HepG2 (cell line): ENCODE results near the gene VEGFA. TPM values are rescaled to one million over a fixed set of nuclear protein-coding genes. Genes with fewer than 3 reads are reported as not detected.

Experiments used
- ARID3A ChIP-seq: IDR thresholded peaks from 2 replicates; pipeline ENCODE4 v1.6.1; 2012; ENCODE audit warnings: low read depth, low read length, improper control_type of control experiment
- GPBP1L1 ChIP-seq: sonication (generic); formaldehyde crosslinking; IDR thresholded peaks from 2 replicates; pipeline ENCODE4 v1.5.0; 2020; ENCODE audit warnings: mild to moderate bottlenecking, missing genetic modification reagents
- HIC2 ChIP-seq: sonication (generic); formaldehyde crosslinking; IDR thresholded peaks from 2 replicates; pipeline ENCODE4 v1.9.0; 2022; ENCODE audit warnings: low read depth, missing genetic modification reagents
- NFE2L1 ChIP-seq: sonication (generic); formaldehyde crosslinking; IDR thresholded peaks from 2 replicates; pipeline ENCODE4 v1.4.0; 2020; ENCODE audit warnings: missing genetic modification reagents, mild to moderate bottlenecking, borderline replicate concordance
- PCBP2 ChIP-seq: fragments of 200-400 bp; formaldehyde crosslinking; optimal IDR thresholded peaks from 2 replicates; pipeline ENCODE3; 2018; ENCODE audit warnings: low read length, low read depth; ENCODE audit not compliant: poor library complexity, severe bottlenecking
- RNF2 ChIP-seq: fragments of 450-650 bp; conservative IDR thresholded peaks from 2 replicates; pipeline ENCODE4 v1.6.1; 2016; ENCODE audit warnings: low read depth
- SAP130 ChIP-seq: IDR thresholded peaks from 2 replicates; pipeline ENCODE4 v1.6.1; 2016; ENCODE audit warnings: low read depth
- ZKSCAN5 ChIP-seq: sonication (generic); formaldehyde crosslinking; IDR thresholded peaks from 2 replicates; pipeline ENCODE4 v1.5.1; 2020; ENCODE audit warnings: mild to moderate bottlenecking, missing genetic modification reagents
- ZNF33B ChIP-seq: sonication (generic); formaldehyde crosslinking; IDR thresholded peaks from 2 replicates; pipeline ENCODE4 v1.5.1; 2020; ENCODE audit warnings: mild to moderate bottlenecking, missing genetic modification reagents
- ZNF430 ChIP-seq: sonication (generic); formaldehyde crosslinking; IDR thresholded peaks from 2 replicates; pipeline ENCODE4 v1.9.0; 2021; ENCODE audit warnings: mild to moderate bottlenecking, missing genetic modification reagents
- ZNF646 ChIP-seq: sonication (generic); formaldehyde crosslinking; IDR thresholded peaks from 2 replicates; pipeline ENCODE4 v1.9.0; 2021; ENCODE audit warnings: mild to moderate bottlenecking, missing genetic modification reagents
- polyA plus RNA-seq, 8 experiments: library from polyadenylated mRNA; depleted of rRNA in 3 of 8; stranded (reverse) in 7 of 8; unstranded in 1 of 8; fragments of >200 nt; fragmentation: Illumina TruSeq in 4 of 8; extraction: Trizol in 4 of 8; gene quantifications; 2 replicates each; pipeline versions ENCODE4 v1.2.1 to v1.2.3, GENCODE V29; 2011 to 2016; ENCODE audit warnings: low read depth in 4 of 8, missing spikeins in 1 of 8, mixed read lengths in 1 of 8; ENCODE audit not compliant: insufficient read depth in 1 of 8
- total RNA-seq, 5 experiments: library from RNA; depleted of rRNA; stranded (reverse); fragments of >200 nt; fragmentation: Illumina TruSeq; extraction: Trizol; gene quantifications; 2 replicates each; pipeline ENCODE4 v1.2.3, GENCODE V29; 2016; ENCODE audit warnings: low read depth in 1 of 5
- TF ChIP-seq, protein P1 (sequence below): IDR thresholded peaks from 2 replicates; pipeline ENCODE4 v1.4.0; 2020; ENCODE audit warnings: mild to moderate bottlenecking, missing genetic modification reagents

VEGFA gene
- total and polyA plus RNA-seq, 2 of the 13 experiments (the other 11 are each of a cell fraction or from before 2014, with no cell fraction given), result 68.1 to 629 TPM

DNA sequence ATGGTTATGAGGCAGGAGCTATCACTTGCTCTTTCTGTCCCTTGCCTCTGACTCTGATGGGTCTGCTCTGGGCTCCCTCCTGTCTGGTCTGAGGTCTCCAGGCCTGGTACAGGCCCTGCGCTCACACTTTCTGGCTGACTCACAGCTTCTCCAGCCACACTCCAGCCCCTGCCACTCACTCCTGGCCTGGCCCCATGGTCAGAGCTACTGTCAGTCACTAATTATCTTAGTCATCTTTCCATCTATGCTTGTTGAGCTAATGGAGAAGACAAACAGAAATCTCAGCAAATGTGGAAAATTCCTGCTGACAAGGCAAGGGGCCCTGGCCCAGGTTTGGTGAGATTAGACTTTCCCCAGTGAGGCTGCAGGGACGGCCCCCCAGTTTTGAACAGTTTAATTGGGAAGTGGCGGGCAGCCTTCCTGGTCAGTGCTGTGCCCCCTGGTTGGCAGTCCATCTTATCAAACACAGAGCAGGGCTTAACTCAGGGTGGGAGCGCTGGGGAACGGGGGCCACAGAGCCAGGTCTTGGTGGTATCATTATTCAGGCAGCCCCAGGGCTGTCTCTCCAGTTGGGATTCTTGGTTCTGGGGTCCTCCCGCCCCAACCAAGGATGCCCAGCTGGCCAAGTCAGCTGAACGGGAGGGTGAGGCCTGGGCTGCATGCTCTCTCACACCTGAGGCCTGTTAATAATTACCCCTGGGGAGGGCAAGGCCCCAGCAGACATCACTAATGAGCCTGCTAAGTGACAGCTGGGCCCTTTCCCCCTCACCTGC lies 63.4 kb downstream of the VEGFA start (continued):
- 0 out of 2 replicates have a peak, but pooled peaks have one; percentile 12 for TF ChIP-seq HIC2
- TF ChIP-seq GPBP1L1 (CRISPR knock-in tag), result no peak
- no peak for TF ChIP-seq NFE2L1
- TF ChIP-seq RNF2, result no peak
- TF ChIP-seq ZNF646 (CRISPR knock-in tag), result no peak
- TF ChIP-seq ZNF33B, result no peak
- peak; percentile 13; the same call in 1 of the 2 replicates for TF ChIP-seq ZKSCAN5
- TF ChIP-seq PCBP2, result no peak
- TF ChIP-seq, protein P1, sequence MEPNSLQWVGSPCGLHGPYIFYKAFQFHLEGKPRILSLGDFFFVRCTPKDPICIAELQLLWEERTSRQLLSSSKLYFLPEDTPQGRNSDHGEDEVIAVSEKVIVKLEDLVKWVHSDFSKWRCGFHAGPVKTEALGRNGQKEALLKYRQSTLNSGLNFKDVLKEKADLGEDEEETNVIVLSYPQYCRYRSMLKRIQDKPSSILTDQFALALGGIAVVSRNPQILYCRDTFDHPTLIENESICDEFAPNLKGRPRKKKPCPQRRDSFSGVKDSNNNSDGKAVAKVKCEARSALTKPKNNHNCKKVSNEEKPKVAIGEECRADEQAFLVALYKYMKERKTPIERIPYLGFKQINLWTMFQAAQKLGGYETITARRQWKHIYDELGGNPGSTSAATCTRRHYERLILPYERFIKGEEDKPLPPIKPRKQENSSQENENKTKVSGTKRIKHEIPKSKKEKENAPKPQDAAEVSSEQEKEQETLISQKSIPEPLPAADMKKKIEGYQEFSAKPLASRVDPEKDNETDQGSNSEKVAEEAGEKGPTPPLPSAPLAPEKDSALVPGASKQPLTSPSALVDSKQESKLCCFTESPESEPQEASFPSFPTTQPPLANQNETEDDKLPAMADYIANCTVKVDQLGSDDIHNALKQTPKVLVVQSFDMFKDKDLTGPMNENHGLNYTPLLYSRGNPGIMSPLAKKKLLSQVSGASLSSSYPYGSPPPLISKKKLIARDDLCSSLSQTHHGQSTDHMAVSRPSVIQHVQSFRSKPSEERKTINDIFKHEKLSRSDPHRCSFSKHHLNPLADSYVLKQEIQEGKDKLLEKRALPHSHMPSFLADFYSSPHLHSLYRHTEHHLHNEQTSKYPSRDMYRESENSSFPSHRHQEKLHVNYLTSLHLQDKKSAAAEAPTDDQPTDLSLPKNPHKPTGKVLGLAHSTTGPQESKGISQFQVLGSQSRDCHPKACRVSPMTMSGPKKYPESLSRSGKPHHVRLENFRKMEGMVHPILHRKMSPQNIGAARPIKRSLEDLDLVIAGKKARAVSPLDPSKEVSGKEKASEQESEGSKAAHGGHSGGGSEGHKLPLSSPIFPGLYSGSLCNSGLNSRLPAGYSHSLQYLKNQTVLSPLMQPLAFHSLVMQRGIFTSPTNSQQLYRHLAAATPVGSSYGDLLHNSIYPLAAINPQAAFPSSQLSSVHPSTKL (CRISPR knock-in tag), result 0 out of 2 replicates have a peak, but pooled peaks have one; percentile 36
- TF ChIP-seq ZNF430 (CRISPR knock-in tag), result no peak
- TF ChIP-seq SAP130 (CRISPR knock-in tag), result peak; percentile 70
- TF ChIP-seq ARID3A, result 0 out of 2 replicates have a peak, but pooled peaks have one; percentile 20
